Fibroblast of upper back skin (primary cell): ENCODE data around the gene CCNL2.
"Not testable (repeated sequence)": the region's sequence is repeated elsewhere in the genome, so short reads cannot be mapped to it uniquely, and the experiment has no call there.

ENCODE experiments used
- DNase-seq: peaks from one replicate; pipeline ENCODE4 v3.0.0-alpha.2; 2013

Gene CCNL2

GRCh38 chr1:1397839-1398523 lies 1.2 kb downstream of the CCNL2 start:
- DNase-seq = no peak

GRCh38 chr1:1395166-1395565 lies 4.0 kb downstream of the CCNL2 start:
- DNase-seq = no peak

- no peak for DNase-seq
These were observed 5.0 kb downstream of the CCNL2 start for GRCh38 chr1:1394116-1394515.

GRCh38 chr1:1393428-1393827 lies 5.7 kb downstream of the CCNL2 start:
- no peak for DNase-seq

GRCh38 chr1:1393014-1393413 lies 6.1 kb downstream of the CCNL2 start:
- DNase-seq = no peak

- DNase-seq = no peak
These were observed 7.9 kb downstream of the CCNL2 start for GRCh38 chr1:1391225-1391624.

GRCh38 chr1:1390675-1391074 lies 8.5 kb downstream of the CCNL2 start:
- no peak for DNase-seq

- DNase-seq = no peak
These were observed 11.1 kb downstream of the CCNL2 start for GRCh38 chr1:1388078-1388472.

- DNase-seq = no peak
These were observed 11.7 kb downstream of the CCNL2 start for GRCh38 chr1:1387098-1388077.

- no peak for DNase-seq
These were observed 13.2 kb downstream of the CCNL2 start for GRCh38 chr1:1385931-1386330.

GRCh38 chr1:1385339-1385738 lies 13.8 kb downstream of the CCNL2 start:
- DNase-seq = not testable (repeated sequence)

- DNase-seq = no peak
These were observed 17.8 kb downstream of the CCNL2 start for GRCh38 chr1:1381294-1381693.

- DNase-seq = no peak
These were observed 18.3 kb downstream of the CCNL2 start for GRCh38 chr1:1380860-1381259.

- DNase-seq = no peak
These were observed 21.5 kb downstream of the CCNL2 start for GRCh38 chr1:1377540-1378205.

GRCh38 chr1:1376551-1377226 lies 22.4 kb downstream of the CCNL2 start:
- no peak for DNase-seq

GRCh38 chr1:1374929-1375662 lies 24.0 kb downstream of the CCNL2 start, which contains the start of gene AURKAIP1:
TSS of gene AURKAIP1 (minus strand) at chr1:1375207. CDS start at chr1:1374756, 451 bp downstream.
- DNase-seq = peak; percentile 100

GRCh38 chr1:1374589-1374928 lies 24.6 kb downstream of the CCNL2 start:
- no peak for DNase-seq

- no peak for DNase-seq
These were observed 25.1 kb downstream of the CCNL2 start for GRCh38 chr1:1373815-1374588.

GRCh38 chr1:1373051-1373814 lies 25.9 kb downstream of the CCNL2 start:
- DNase-seq = no peak
